Endothelial cell of umbilical vein (primary cell): ENCODE data around the gene CARD9. TPM values are rescaled to one million over a fixed set of nuclear protein-coding genes. Genes with fewer than 3 reads are reported as not detected.

Experiments
- BruUV-seq: library from RNA; stranded (reverse); fragments of 400-500 nt; replicated peaks from 2 replicates; lab custom pipeline; 2021; lab: Mats Ljungman, UMichigan
- CTCF ChIA-PET: fragments of 300-600, 350-600 bp; sonication (Branson Sonifier 250); formaldehyde crosslinking; loops from one replicate; lab custom pipeline; 2021; ENCODE audit warnings: antibody characterized with exemption, inconsistent platforms; lab: Charles Lee
- POLR2A ChIA-PET: fragments of 300-600, 350-600 bp; sonication (Branson Sonifier 250); formaldehyde crosslinking; loops from one replicate; lab custom pipeline; 2021; ENCODE audit warnings: antibody characterized with exemption, inconsistent platforms; lab: Charles Lee
- DNase-seq: peaks from one replicate; pipeline ENCODE4 v3.0.0-alpha.2; 2011; ENCODE audit warnings: low read depth, low spot score
- FAIRE-seq: peaks from 2 replicates; lab custom pipeline; 2011; peaks lifted over from hg19 to GRCh38; lab: Jason Lieb, UNC
- H2AFZ ChIP-seq: 2 replicates; pipeline ENCODE4 v1.6.0; 2012; ENCODE audit warnings: low read depth, low read length, control low read depth, inconsistent platforms
- H3K27ac ChIP-seq: 2 replicates; pipeline ENCODE4 v1.5.1; 2011; ENCODE audit warnings: low read depth, mild to moderate bottlenecking, control low read depth, low read length, moderate library complexity; ENCODE audit not compliant: insufficient read depth
- H3K27me3 ChIP-seq, 2 experiments: 2 replicates each; pipeline versions ENCODE4 v1.6.0 to v1.6.1; 2011; ENCODE audit warnings: low read length in 2 of 2, mixed read lengths in 1 of 2; ENCODE audit not compliant: control insufficient read depth in 2 of 2, insufficient read depth in 2 of 2
- H3K36me3 ChIP-seq, 2 experiments: 2 replicates in 1 of 2; 3 replicates in 1 of 2; pipeline ENCODE4 v1.5.1; 2011; ENCODE audit warnings: low read length in 2 of 2, mild to moderate bottlenecking in 1 of 2, moderate library complexity in 1 of 2; ENCODE audit not compliant: control insufficient read depth in 2 of 2, insufficient read depth in 2 of 2; ENCODE audit errors: extremely low read depth in 1 of 2
- H3K4me1 ChIP-seq: 3 replicates; pipeline ENCODE4 v1.5.1; 2011; ENCODE audit warnings: mild to moderate bottlenecking, low read length; ENCODE audit not compliant: control insufficient read depth, insufficient read depth; ENCODE audit errors: extremely low read depth
- H3K4me2 ChIP-seq: 2 replicates; pipeline ENCODE4 v1.6.1; 2011; ENCODE audit warnings: low read length, control low read depth, mixed read lengths; ENCODE audit not compliant: insufficient read depth
- H3K4me3 ChIP-seq, 3 experiments: fragments of 200-600 bp in 1 of 3; sonication (generic), shearing (Covaris generic) in 1 of 3; replicated peaks in 1 of 3; 2 replicates each; pipeline ENCODE4 v1.5.1; 2011 to 2016; ENCODE audit warnings: control low read depth in 3 of 3, low read length in 3 of 3, mild to moderate bottlenecking in 2 of 3, inconsistent platforms in 1 of 3, low read depth in 1 of 3, moderate library complexity in 1 of 3; ENCODE audit not compliant: insufficient read depth in 1 of 3
- H3K79me2 ChIP-seq: 2 replicates; pipeline ENCODE4 v1.6.0; 2012; ENCODE audit warnings: low read length, inconsistent platforms; ENCODE audit not compliant: control insufficient read depth, insufficient read depth
- H3K9ac ChIP-seq: replicated peaks from 2 replicates; pipeline ENCODE3; 2011; ENCODE audit warnings: low read length, control low read depth; ENCODE audit not compliant: insufficient read depth; ENCODE audit errors: extremely low read depth
- H3K9me1 ChIP-seq: replicated peaks from 3 replicates; pipeline ENCODE4 v1.6.0; 2011; ENCODE audit warnings: mild to moderate bottlenecking, low read length; ENCODE audit not compliant: control insufficient read depth, insufficient read depth; ENCODE audit errors: extremely low read depth
- H3K9me3 ChIP-seq: replicated peaks from 2 replicates; pipeline ENCODE4 v1.5.1; 2012; ENCODE audit warnings: low read length, inconsistent platforms; ENCODE audit not compliant: control insufficient read depth, insufficient read depth
- H4K20me1 ChIP-seq: replicated peaks from 2 replicates; pipeline ENCODE3; 2011; ENCODE audit warnings: mild to moderate bottlenecking, low read length; ENCODE audit not compliant: control insufficient read depth, insufficient read depth; ENCODE audit errors: extremely low read depth
- CTCF ChIP-seq, 2 donors: IDR thresholded peaks; 1 replicate in 1 of 2; 2 replicates in 1 of 2; pipeline ENCODE4 v1.5.1; 2011; ENCODE audit warnings: low read length in 2 of 2, mild to moderate bottlenecking in 2 of 2, moderate library complexity in 2 of 2, control low read depth in 1 of 2, inconsistent platforms in 1 of 2, low read depth in 1 of 2; ENCODE audit not compliant: insufficient read depth in 1 of 2; ENCODE audit errors: extremely low read depth in 1 of 2
- EZH2 ChIP-seq: IDR thresholded peaks from 2 replicates; pipeline ENCODE4 v1.6.1; 2012; ENCODE audit warnings: borderline replicate concordance, low read depth, mild to moderate bottlenecking, moderate library complexity, low read length, inconsistent platforms; ENCODE audit not compliant: severe bottlenecking
- FOS ChIP-seq: IDR thresholded peaks from 2 replicates; pipeline ENCODE4 v1.6.1; 2011; ENCODE audit warnings: mild to moderate bottlenecking, low read length, moderate library complexity, borderline replicate concordance; ENCODE audit not compliant: insufficient read depth
- GATA2 ChIP-seq: IDR thresholded peaks from 2 replicates; pipeline ENCODE4 v1.7.0; 2011; ENCODE audit warnings: low read depth, mild to moderate bottlenecking, moderate library complexity, mixed read lengths, low read length; ENCODE audit not compliant: insufficient read length, insufficient read depth
- MYC ChIP-seq: IDR thresholded peaks from one replicate; pipeline ENCODE4 v1.6.1; 2011; ENCODE audit warnings: mild to moderate bottlenecking, low read depth, low read length
- POLR2A ChIP-seq: IDR thresholded peaks from 2 replicates; pipeline ENCODE4 v1.6.1; 2012; ENCODE audit warnings: low read depth, mild to moderate bottlenecking, control low read depth, low read length
- dilution Hi-C: fragments of 300-500 bp; cut with MboI; formaldehyde crosslinking; loops from one replicate; pipeline ENCODE4 v1.15.0; 2019; ENCODE audit warnings: low sequenced_read_pairs; ENCODE audit not compliant: extremely low pct_ligation_motif_present
- intact Hi-C: fragments of 100-400 bp; cut with micrococcal nuclease; formaldehyde crosslinking; loops from one replicate; pipeline ENCODE4 v1.10.0; 2022
- polyA plus RNA-seq, 4 experiments: library from polyadenylated mRNA; depleted of rRNA in 3 of 4; stranded (reverse) in 3 of 4; unstranded in 1 of 4; fragments of >200 nt; gene quantifications; 2 replicates each; pipeline versions ENCODE4 v1.2.1 to v1.2.3, GENCODE V29; 2011 to 2012; ENCODE audit warnings: missing spikeins in 1 of 4
- total RNA-seq: library from RNA; stranded (reverse); gene quantifications from 2 replicates; pipeline ENCODE4 v1.2.3, GENCODE V29; 2021

The CARD9 gene
- total and polyA plus RNA-seq, 2 donors (not counting 3 experiments of a cell fraction or from before 2014, with no cell fraction given), result 0.22 to 0.71 TPM

- POLR2A ChIA-PET, result no interaction called here
- no peaks in the 10 kb centered on the region for H3K9me3 ChIP-seq
- peaks cover 5% of the 10 kb centered on the region for H3K4me1 ChIP-seq
- H3K36me3 ChIP-seq, result no peaks in the 10 kb centered on the region
- H3K27ac ChIP-seq, result no peak overlapping the region
- no peak overlapping the region for H2AFZ ChIP-seq
- H3K9me1 ChIP-seq, result no peaks in the 10 kb centered on the region
- H3K79me2 ChIP-seq, result no peaks in the 10 kb centered on the region
- CTCF ChIA-PET, result no interaction called here
- no TSS peak for BruUV-seq
- H3K9ac ChIP-seq, result no peak overlapping the region
- H4K20me1 ChIP-seq, result no peaks in the 10 kb centered on the region
- H3K4me2 ChIP-seq, result no peak overlapping the region
- FAIRE-seq (no peak), DNase-seq (no peak)
- dilution Hi-C loops, result no loop called here
- H3K4me3 ChIP-seq, result no peak overlapping the region
- TF ChIP-seq GATA2, result no peak
- TF ChIP-seq EZH2, result no peak
- no peak for TF ChIP-seq CTCF (IDR thresholded peaks at IDR 0.05; ENCODE audit: extremely low read depth in 1 of 2, insufficient read depth in 1 of 2, low read depth in 1 of 2, low read length in 2 of 2)
- no peak for TF ChIP-seq FOS
- TF ChIP-seq POLR2A, result no peak
- no peak for TF ChIP-seq MYC
- no peaks in the 10 kb centered on the region for H3K27me3 ChIP-seq
- intact Hi-C loops, result no loop called here
Observed at GRCh38 chr9:136349546-136349945, 23.9 kb downstream of the CARD9 start.

DNA sequence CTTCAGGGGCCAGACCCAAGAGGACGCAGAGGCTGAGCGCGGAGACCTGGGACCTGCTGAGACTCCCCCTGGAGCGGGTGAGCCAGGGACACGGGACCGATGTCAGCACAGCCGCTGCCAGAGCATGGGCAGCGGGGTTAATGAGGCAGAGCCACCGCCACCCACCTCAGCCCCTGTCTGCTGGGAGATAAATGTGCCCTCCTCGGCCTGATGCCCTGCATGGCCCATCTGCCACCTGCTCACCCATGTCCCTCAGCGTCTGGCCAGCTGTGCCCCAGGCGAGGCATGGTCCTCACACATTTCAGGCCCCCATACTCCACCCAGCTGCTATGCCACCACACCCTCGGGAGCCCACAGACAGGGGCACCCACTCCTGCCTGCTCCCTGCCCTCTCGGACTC is 24.8 kb downstream of the CARD9 start:
- Histone ChIP-seq H3K9me3 (no peaks in the 10 kb centered on the region), H4K20me1 (no peaks in the 10 kb centered on the region), H3K79me2 (no peaks in the 10 kb centered on the region), H3K4me3 (no peak overlapping the region), H3K4me2 (no peak overlapping the region), H3K36me3 (no peaks in the 10 kb centered on the region), H3K9ac (no peak overlapping the region), H3K27me3 (no peaks in the 10 kb centered on the region), H3K9me1 (no peaks in the 10 kb centered on the region), H2AFZ (no peak overlapping the region), H3K27ac (no peak overlapping the region), H3K4me1 (peaks cover 5% of the 10 kb centered on the region)
- dilution Hi-C loops (no loop called here), intact Hi-C loops (no loop called here)
- no peak for DNase-seq
- TF ChIP-seq MYC (no peak), FOS (no peak)
- FAIRE-seq, result no peak
- POLR2A ChIA-PET, result no interaction called here
- CTCF ChIA-PET, result no interaction called here
- no TSS peak for BruUV-seq
